GM12801 (cell line): Measurements from ENCODE around the gene HRAS.

Source experiments
- CTCF ChIP-seq: IDR thresholded peaks from one replicate; pipeline ENCODE4 v1.5.1; 2011; ENCODE audit warnings: control low read depth; ENCODE audit not compliant: insufficient read length; ENCODE audit errors: extremely low read depth

Gene HRAS

GRCh38 chr11:569158-569885 is 33.9 kb upstream of the HRAS start:
- TF ChIP-seq CTCF = no peak

- no peak for TF ChIP-seq CTCF
Measured at GRCh38 chr11:568306-569157, 33.2 kb upstream of the HRAS start.

GRCh38 chr11:567629-568292 is 32.4 kb upstream of the HRAS start:
- TF ChIP-seq CTCF = no peak

GRCh38 chr11:567011-567628 is 31.7 kb upstream of the HRAS start:
- no peak for TF ChIP-seq CTCF

GRCh38 chr11:565921-566509 is 30.6 kb upstream of the HRAS start:
- no peak for TF ChIP-seq CTCF

- no peak for TF ChIP-seq CTCF
Measured at GRCh38 chr11:563812-564578, 28.6 kb upstream of the HRAS start.
